GM19025 (cell line): ENCODE results near the gene ERAL1.
"Not testable (repeated sequence)": the region's sequence is repeated elsewhere in the genome, so short reads cannot be mapped to it uniquely, and the experiment has no call there.

ENCODE experiments used
- ATAC-seq: cut with Tn5 transposase; IDR thresholded peaks from one replicate; pipeline ENCODE4 v1.9.1; 2021; ENCODE audit warnings: mild to moderate bottlenecking, low read depth, moderate library complexity; ENCODE audit not compliant: unreplicated experiment

The ERAL1 gene

GRCh38 chr17:28896884-28897768, 42.3 kb downstream of the ERAL1 start, which contains the start of gene FLOT2:
FLOT2 (minus strand) TSS chr17:28897733; CDS start chr17:28897574, 159 bp downstream.
- ATAC-seq: no peak

GRCh38 chr17:28897769-28898526, 43.1 kb downstream of the ERAL1 start:
- ATAC-seq: no peak

- no peak for ATAC-seq
Observed at GRCh38 chr17:28898527-28898955, 43.7 kb downstream of the ERAL1 start.

GRCh38 chr17:28899212-28899815, 44.5 kb downstream of the ERAL1 start:
- no peak for ATAC-seq

- ATAC-seq: no peak
Observed at GRCh38 chr17:28900986-28901726, 46.3 kb downstream of the ERAL1 start.

GRCh38 chr17:28901866-28902818, 47.3 kb downstream of the ERAL1 start:
- ATAC-seq: no peak

GRCh38 chr17:28902819-28903545, 48.2 kb downstream of the ERAL1 start, which contains the start of gene DHRS13:
DHRS13 (minus strand) TSS chr17:28903079; CDS start chr17:28902944, 135 bp downstream.
- ATAC-seq: peak; percentile 85

GRCh38 chr17:28903546-28903841, 48.7 kb downstream of the ERAL1 start:
- not testable (repeated sequence) for ATAC-seq

- ATAC-seq: no peak
Observed at GRCh38 chr17:28904800-28905199, 50.0 kb downstream of the ERAL1 start.

- no peak for ATAC-seq
Observed at GRCh38 chr17:28906276-28906675, 51.5 kb downstream of the ERAL1 start.

GRCh38 chr17:28906706-28907438, 52.1 kb downstream of the ERAL1 start:
- ATAC-seq: no peak

- no peak for ATAC-seq
Observed at GRCh38 chr17:28907709-28908475, 53.1 kb downstream of the ERAL1 start.

- ATAC-seq: no peak
Observed at GRCh38 chr17:28908640-28909167, 53.9 kb downstream of the ERAL1 start.

GRCh38 chr17:28910534-28910933, 55.7 kb downstream of the ERAL1 start:
- ATAC-seq: no peak
